ENCODE data around the gene TBK1.
"Not testable (repeated sequence)": the region's sequence is repeated elsewhere in the genome, so short reads cannot be mapped to it uniquely, and the experiment has no call there.

Gene TBK1

GRCh38 chr12:64497903-64498302 is 46.0 kb downstream of the TBK1 start:
- DNase-seq: no peak

DNA sequence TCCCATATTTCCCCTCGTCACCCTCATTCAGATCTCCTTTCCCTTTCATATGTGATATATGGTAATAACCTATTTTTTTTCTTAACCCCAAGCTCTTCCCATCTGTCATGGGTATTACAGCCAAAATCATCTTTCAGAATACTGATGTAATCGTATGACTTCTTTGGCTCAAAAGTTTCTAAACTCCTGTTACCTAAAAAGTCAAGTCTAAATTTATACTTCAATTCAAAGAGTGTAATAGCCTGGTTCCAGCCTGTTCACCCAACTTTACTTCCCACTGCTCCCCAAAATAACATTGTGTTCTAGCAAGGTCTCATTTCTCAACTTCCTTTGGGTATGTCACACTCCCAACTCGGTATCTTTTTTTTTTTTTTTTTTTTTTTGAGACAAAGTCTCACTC is 48.5 kb downstream of the TBK1 start:
- no peak for DNase-seq

GRCh38 chr12:64501486-64501885 is 49.6 kb downstream of the TBK1 start:
- no peak for DNase-seq

DNA sequence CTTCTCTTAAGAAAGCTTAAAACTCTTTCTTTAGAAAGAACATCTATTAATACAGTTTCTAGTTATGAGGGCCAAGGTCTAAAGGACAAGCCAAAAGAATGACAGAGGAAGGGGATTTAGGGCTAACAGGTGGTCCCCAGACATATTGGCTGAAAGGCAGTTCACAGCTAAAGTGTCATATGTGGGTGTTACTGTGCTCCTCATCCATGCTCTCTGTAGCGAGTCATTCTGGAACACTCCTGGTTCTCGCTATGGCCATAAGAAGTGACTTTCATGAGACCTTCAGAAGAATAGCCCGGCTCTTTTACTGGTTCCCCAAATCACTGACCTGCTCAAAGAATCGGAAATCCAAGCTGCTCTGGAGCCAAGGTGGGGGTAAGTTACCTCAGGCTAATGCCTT is 55.0 kb downstream of the TBK1 start:
- no peak for DNase-seq

- DNase-seq: no peak
These were observed 58.7 kb downstream of the TBK1 start for GRCh38 chr12:64510667-64511066.

DNA sequence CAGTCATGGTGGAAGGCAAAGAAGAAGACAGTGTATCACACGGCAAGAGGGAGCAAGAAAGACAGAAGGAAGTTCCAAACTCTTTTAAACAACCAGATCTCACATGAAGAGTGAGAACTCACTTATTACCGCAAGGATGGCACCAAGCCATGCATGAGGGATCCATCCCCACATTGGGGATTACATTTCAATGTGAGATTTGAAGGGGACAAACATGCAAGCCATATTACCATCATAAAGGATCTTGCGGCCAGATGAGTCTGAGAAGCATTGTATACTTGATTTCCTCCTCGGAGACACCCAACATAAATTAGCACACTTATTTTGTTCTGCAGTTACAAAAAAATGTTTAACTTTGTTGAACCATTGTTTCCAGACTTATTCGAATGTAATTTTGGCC is 66.5 kb downstream of the TBK1 start:
- no peak for DNase-seq

- no peak for DNase-seq
These were observed 69.9 kb downstream of the TBK1 start for GRCh38 chr12:64521833-64522232.

DNA sequence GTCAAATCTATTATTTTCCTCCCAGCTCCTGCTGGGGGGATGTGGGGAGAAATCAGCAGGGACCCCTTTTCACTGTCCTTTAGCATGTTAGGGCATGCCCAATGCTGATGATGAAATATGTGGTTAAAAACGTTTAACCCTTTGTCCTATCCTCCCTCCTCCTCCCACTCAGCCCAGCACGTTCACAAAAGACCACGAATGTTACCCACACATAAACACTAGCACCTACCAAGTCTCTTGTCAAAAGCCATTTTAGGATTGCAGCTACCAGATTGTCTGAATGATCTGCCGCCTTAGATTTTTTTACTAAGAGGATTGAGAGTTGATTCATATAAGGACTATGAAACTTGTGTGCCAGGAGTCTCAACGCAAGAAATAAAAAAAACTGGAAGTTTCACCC is 70.4 kb downstream of the TBK1 start:
- no peak for DNase-seq

DNA sequence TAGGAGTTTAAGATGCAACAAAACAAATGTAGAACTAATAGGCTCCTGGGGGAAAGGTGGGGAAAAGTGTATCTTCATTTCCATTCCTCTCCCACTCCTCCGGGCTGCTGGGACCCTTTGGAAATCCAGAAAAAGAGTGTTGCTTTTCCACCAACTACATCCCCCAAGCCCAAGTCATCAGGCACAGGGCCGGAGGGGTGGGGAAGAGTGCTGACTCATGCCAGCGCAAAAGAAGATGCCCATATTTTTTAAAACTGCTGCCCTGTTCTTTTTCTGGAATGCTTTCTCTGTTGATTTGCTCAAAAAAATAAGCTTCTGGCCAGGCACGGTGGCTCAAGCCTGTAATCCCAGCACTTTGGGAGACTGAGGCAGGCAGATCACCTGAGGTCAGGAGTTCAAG is 70.9 kb downstream of the TBK1 start:
- no peak for DNase-seq

DNA sequence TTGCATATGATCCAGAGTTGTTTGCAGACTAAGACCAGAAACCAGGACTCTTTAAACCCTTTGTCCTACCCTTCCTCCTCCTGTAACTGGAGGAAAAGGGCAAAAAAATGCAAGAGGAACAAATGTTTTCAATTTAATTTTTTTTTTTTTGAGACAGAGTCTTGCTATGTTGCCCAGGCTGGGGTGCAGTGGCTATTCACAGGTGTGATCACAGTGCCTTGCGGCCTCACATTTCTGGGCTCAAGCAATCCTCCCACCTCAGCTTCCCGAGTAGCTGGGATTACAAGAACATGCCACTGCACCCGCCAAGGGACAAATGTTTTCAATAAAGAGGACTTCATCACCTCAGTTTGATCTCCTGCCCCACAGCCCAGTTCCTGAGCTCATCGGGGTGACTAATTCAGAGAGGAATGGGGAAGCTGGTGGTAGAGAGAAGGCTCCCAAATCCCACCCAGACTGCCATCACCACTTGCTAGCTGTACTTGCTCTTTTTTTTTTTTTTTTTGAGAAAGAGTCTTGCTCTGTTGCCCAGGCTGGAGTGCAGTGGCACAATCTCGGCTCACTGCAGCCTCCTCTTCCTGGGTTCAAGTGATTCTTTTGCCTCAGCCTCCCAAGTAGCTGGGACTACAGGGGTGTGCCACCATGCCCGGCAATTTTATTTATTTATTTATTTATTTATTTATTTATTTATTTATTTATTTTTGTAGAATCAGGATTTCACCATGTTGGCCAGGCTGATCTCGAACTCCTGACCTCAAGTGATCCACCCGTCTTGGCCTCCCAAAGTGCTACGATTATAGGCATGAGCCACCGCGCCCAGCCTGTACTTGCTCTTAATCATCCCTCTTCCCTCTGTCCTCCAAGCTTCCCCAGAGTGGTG is 71.9 kb downstream of the TBK1 start:
- DNase-seq: not testable (repeated sequence)

- no peak for DNase-seq
These were observed 73.7 kb downstream of the TBK1 start for GRCh38 chr12:64525461-64526160.

DNA sequence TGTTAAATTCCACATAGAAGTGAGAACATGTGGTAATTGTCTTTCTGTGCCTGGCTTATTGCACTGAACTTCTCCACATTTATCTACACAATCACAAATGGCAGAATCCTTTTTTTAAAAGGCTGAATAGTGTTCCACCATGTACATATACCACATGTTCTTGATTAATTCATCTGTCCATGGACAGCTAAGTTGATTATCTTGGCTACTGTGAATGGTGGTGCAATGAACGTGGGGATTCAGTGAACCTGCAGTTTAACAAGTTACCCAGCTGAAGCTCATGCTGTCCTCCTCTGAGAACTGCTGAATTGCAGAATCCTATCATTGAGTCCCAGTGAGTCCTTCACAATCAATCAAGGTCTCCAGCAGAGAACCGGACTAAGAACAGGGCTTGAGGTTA is 74.9 kb downstream of the TBK1 start:
- no peak for DNase-seq

- DNase-seq: no peak
These were observed 76.7 kb downstream of the TBK1 start for GRCh38 chr12:64528616-64529015.

- DNase-seq: no peak
These were observed 78.6 kb downstream of the TBK1 start for GRCh38 chr12:64530566-64530965.

DNA sequence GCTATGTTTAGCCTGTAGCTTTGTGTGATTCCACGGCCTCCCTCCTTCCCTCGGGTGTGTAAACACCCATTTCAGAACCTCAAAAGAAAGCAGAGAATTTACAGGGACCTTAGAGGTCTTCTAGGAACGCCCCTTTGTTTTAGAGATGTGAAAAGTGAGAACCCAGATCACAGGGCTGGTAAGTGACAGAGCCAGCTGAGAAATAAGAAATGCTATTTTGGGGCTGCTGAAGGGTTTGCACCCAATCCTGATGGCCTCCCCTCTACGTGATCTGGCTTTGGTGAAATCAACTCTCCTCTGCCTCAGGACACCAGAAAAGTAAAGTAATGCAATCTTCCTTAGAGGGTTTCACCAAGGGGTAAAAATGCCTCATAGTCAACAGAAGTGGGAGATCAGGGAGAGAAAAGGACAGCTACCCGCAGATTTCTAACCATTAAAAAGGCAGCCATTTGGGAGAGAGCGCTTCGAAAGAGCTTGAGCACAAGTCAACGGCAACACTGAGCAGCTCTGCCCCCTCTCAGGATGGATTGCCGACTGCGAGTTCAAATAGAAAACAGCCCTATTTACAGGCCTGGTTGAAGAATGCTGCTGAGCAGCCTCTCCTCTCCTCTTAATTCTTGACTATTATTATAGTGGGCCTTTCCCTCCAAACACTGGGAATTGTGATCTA is 79.9 kb downstream of the TBK1 start:
- no peak for DNase-seq

GRCh38 chr12:64532734-64533351 is 80.9 kb downstream of the TBK1 start:
- DNase-seq: no peak

GRCh38 chr12:64534672-64535199 is 82.8 kb downstream of the TBK1 start:
- DNase-seq: no peak

- DNase-seq: no peak
These were observed 86.2 kb downstream of the TBK1 start for GRCh38 chr12:64538121-64538520.

GRCh38 chr12:64542409-64543047 is 90.6 kb downstream of the TBK1 start:
- not testable (repeated sequence) for DNase-seq

DNA sequence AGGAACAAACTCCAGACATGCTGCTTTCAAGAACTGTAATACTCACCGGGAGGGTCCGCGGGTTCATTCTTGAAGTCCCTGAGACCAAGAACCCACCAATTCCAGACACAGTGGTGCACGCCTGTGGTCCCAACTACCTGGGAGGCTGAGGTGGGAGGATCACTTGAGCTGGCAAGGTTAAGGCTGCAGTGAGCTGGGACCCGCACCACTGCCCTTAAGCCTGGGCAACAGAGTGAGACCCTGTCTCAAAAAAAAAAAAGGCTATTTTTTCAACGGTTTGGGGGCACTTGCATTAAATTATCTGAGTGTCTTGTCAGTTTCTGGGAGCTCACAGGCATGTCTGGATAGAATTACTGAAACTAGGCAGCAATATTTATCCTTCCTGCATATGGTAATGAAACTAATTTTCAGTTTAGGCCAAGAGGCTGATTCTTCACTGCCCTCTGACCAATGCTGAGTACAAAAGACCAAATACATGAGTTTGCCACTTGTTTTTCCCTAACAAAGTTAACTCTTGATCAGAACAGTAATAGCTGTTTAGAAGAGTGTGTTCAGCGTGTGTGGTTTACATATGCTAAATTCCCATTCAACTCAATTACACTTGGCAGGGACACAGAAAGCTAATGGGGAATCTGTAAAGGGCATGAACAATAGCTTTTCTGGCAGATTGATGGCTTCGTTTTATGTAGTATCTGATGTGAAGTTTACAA is 92.6 kb downstream of the TBK1 start:
- DNase-seq: no peak

GRCh38 chr12:64545081-64545382 is 93.1 kb downstream of the TBK1 start:
- DNase-seq: no peak

DNA sequence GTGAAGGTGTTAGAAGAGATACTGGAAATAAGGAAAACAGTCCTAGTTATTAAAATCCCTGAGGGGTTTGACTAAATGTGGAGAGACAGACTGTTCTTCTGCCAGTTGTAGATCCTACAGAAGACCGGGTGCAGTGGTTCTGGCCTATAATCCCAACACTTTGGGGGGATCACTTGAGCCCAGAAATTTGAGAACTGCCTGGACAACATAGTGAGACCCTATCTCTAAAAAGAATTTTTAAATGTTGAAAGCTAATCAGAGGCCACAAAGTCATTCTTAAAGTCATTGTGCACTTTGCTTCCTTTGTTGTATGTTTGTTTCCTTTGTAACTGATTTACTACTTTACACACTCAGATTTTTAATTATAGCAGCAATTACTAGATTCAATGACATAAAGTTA is 97.2 kb downstream of the TBK1 start:
- DNase-seq: no peak
